NCI-H187 treated with DMSO at 0.1 percent for 48 hours (cell line): ENCODE data around the gene PSME1.

ENCODE experiments used
- DNase-seq: peaks from one replicate; lab custom pipeline; 2025; lab: John Stamatoyannopoulos, UW

Gene PSME1

GRCh38 chr14:24172261-24172860 is 36.4 kb downstream of the PSME1 start:
- DNase-seq = no peak

GRCh38 chr14:24172871-24173281 is 36.9 kb downstream of the PSME1 start:
- no peak for DNase-seq

GRCh38 chr14:24176599-24176998 is 40.6 kb downstream of the PSME1 start:
- DNase-seq = no peak

- no peak for DNase-seq
Measured at GRCh38 chr14:24177041-24177825, 41.2 kb downstream of the PSME1 start.

- DNase-seq = no peak
Measured at GRCh38 chr14:24177891-24178290, 41.9 kb downstream of the PSME1 start.

GRCh38 chr14:24178399-24179178 is 42.6 kb downstream of the PSME1 start:
- DNase-seq = no peak

- no peak for DNase-seq
Measured at GRCh38 chr14:24179294-24179960, 43.4 kb downstream of the PSME1 start.

- DNase-seq = no peak
Measured at GRCh38 chr14:24179961-24180796, 44.2 kb downstream of the PSME1 start.

- DNase-seq = no peak
Measured at GRCh38 chr14:24181371-24182077, 45.5 kb downstream of the PSME1 start.

GRCh38 chr14:24182110-24182882 is 46.3 kb downstream of the PSME1 start:
- no peak for DNase-seq

GRCh38 chr14:24183014-24183481 is 47.1 kb downstream of the PSME1 start:
- no peak for DNase-seq

- no peak for DNase-seq
Measured at GRCh38 chr14:24184104-24184970, 48.3 kb downstream of the PSME1 start.

- DNase-seq = no peak
Measured at GRCh38 chr14:24185026-24185425, 49.0 kb downstream of the PSME1 start.

GRCh38 chr14:24185741-24186140 is 49.7 kb downstream of the PSME1 start:
- DNase-seq = no peak

GRCh38 chr14:24186831-24187538 is 51.0 kb downstream of the PSME1 start:
- no peak for DNase-seq

GRCh38 chr14:24187539-24187915 is 51.5 kb downstream of the PSME1 start:
- DNase-seq = no peak
